Nephron progenitor cell (in vitro differentiated cells): Measurements from ENCODE around the gene SLC22A25.
"Not testable (repeated sequence)": the region's sequence is repeated elsewhere in the genome, so short reads cannot be mapped to it uniquely, and the experiment has no call there.

Experiments used
- DNase-seq: peaks from one replicate; pipeline ENCODE4 v3.0.0; 2021
- H3K27ac Mint-ChIP-seq: 2 replicates; pipeline ENCODE4 v1.8.0; 2021; ENCODE audit warnings: mild to moderate bottlenecking, moderate library complexity, mixed read lengths
- H3K27me3 Mint-ChIP-seq: 2 replicates; pipeline ENCODE4 v1.8.0; 2021; ENCODE audit warnings: mild to moderate bottlenecking, low read depth, mixed read lengths; ENCODE audit not compliant: poor library complexity
- H3K36me3 Mint-ChIP-seq: 2 replicates; pipeline ENCODE4 v1.8.0; 2021; ENCODE audit warnings: low read depth, mixed read lengths
- H3K4me1 Mint-ChIP-seq: 2 replicates; pipeline ENCODE4 v1.8.0; 2021; ENCODE audit warnings: mixed read lengths
- H3K4me3 Mint-ChIP-seq: 2 replicates; pipeline ENCODE4 v1.8.0; 2021; ENCODE audit warnings: mild to moderate bottlenecking, moderate library complexity, mixed read lengths
- H3K9me3 Mint-ChIP-seq: 2 replicates; pipeline ENCODE4 v1.8.0; 2021; ENCODE audit warnings: mild to moderate bottlenecking, moderate library complexity, mixed read lengths
- CTCF ChIP-seq: fragments of 200-600 bp; sonication (generic); IDR thresholded peaks from 2 replicates; pipeline ENCODE4 v1.5.0; 2021; ENCODE audit warnings: antibody characterized with exemption

The SLC22A25 gene

GRCh38 chr11:63274776-63275175 lies 31.4 kb upstream of the SLC22A25 start:
- Mint-ChIP-seq H3K27me3 (peaks cover 13% of the 10 kb centered on the region), H3K4me1 (no peaks in the 10 kb centered on the region), H3K27ac (no peak overlapping the region), H3K4me3 (no peak overlapping the region), H3K9me3 (no peaks in the 10 kb centered on the region), H3K36me3 (no peaks in the 10 kb centered on the region)
- no peak for DNase-seq
- no peak for TF ChIP-seq CTCF

GRCh38 chr11:63273685-63274084 lies 30.3 kb upstream of the SLC22A25 start:
- H3K27me3 Mint-ChIP-seq, result peaks cover 13% of the 10 kb centered on the region
- no peak for DNase-seq
- no peaks in the 10 kb centered on the region for H3K36me3 Mint-ChIP-seq
- no peak overlapping the region for H3K27ac Mint-ChIP-seq
- H3K4me3 Mint-ChIP-seq, result no peak overlapping the region
- no peaks in the 10 kb centered on the region for H3K4me1 Mint-ChIP-seq
- H3K9me3 Mint-ChIP-seq, result no peaks in the 10 kb centered on the region
- no peak for TF ChIP-seq CTCF

- Mint-ChIP-seq H3K4me1 (peaks cover 11% of the 10 kb centered on the region), H3K27ac (no peak overlapping the region), H3K36me3 (no peaks in the 10 kb centered on the region), H3K9me3 (peaks cover 4% of the 10 kb centered on the region), H3K27me3 (peaks cover 13% of the 10 kb centered on the region), H3K4me3 (no peak overlapping the region)
- no peak for DNase-seq
- no peak for TF ChIP-seq CTCF
Measured at GRCh38 chr11:63262547-63262946, 19.1 kb upstream of the SLC22A25 start.

- Mint-ChIP-seq H3K4me3 (no peak overlapping the region), H3K27ac (no peak overlapping the region), H3K27me3 (peaks cover 17% of the 10 kb centered on the region), H3K9me3 (peaks cover 2% of the 10 kb centered on the region), H3K36me3 (no peaks in the 10 kb centered on the region), H3K4me1 (no peaks in the 10 kb centered on the region)
- no peak for DNase-seq
- no peak for TF ChIP-seq CTCF
Measured at GRCh38 chr11:63251312-63251711, 7.9 kb upstream of the SLC22A25 start.

GRCh38 chr11:63250162-63251050 lies 7.0 kb upstream of the SLC22A25 start:
- no peaks in the 10 kb centered on the region for H3K4me1 Mint-ChIP-seq
- H3K36me3 Mint-ChIP-seq, result no peaks in the 10 kb centered on the region
- no peak for DNase-seq
- no peak overlapping the region for H3K27ac Mint-ChIP-seq
- H3K27me3 Mint-ChIP-seq, result peaks cover 13% of the 10 kb centered on the region
- no peak overlapping the region for H3K4me3 Mint-ChIP-seq
- H3K9me3 Mint-ChIP-seq, result no peaks in the 10 kb centered on the region
- no peak for TF ChIP-seq CTCF

- H3K36me3 Mint-ChIP-seq, result no peaks in the 10 kb centered on the region
- no peak overlapping the region for H3K27ac Mint-ChIP-seq
- H3K4me3 Mint-ChIP-seq, result no peak overlapping the region
- no peaks in the 10 kb centered on the region for H3K9me3 Mint-ChIP-seq
- TF ChIP-seq CTCF, result no peak
- H3K27me3 Mint-ChIP-seq, result peaks cover 11% of the 10 kb centered on the region
- DNase-seq, result no peak
- no peaks in the 10 kb centered on the region for H3K4me1 Mint-ChIP-seq
Measured at GRCh38 chr11:63248966-63249365, 5.6 kb upstream of the SLC22A25 start.

GRCh38 chr11:63247237-63248002 lies 4.0 kb upstream of the SLC22A25 start:
- H3K9me3 Mint-ChIP-seq, H3K36me3 Mint-ChIP-seq, H3K27ac Mint-ChIP-seq, DNase-seq, H3K4me3 Mint-ChIP-seq, H3K4me1 Mint-ChIP-seq: not testable (repeated sequence)
- peaks cover 16% of the 10 kb centered on the region for H3K27me3 Mint-ChIP-seq
